Astrocyte of the cerebellum (primary cell): ENCODE measurements around the gene MTA1.

Source experiments
- DNase-seq: peaks from one replicate; pipeline ENCODE4 v3.0.0-alpha.2; 2011; ENCODE audit warnings: low read depth
- H3K4me3 ChIP-seq: 2 replicates; pipeline ENCODE4 v1.5.1; 2011; ENCODE audit warnings: mild to moderate bottlenecking, low read depth, low read length, moderate library complexity
- CTCF ChIP-seq: IDR thresholded peaks from 2 replicates; pipeline ENCODE4 v1.5.1; 2012; ENCODE audit warnings: low read length, low read depth, moderate library complexity, mild to moderate bottlenecking; ENCODE audit errors: missing control alignments
- in situ Hi-C: cut with HindIII; loops from 2 replicates; pipeline ENCODE4 v1.10.0; 2017; ENCODE audit warnings: low sequenced_read_pairs

MTA1 gene

DNA sequence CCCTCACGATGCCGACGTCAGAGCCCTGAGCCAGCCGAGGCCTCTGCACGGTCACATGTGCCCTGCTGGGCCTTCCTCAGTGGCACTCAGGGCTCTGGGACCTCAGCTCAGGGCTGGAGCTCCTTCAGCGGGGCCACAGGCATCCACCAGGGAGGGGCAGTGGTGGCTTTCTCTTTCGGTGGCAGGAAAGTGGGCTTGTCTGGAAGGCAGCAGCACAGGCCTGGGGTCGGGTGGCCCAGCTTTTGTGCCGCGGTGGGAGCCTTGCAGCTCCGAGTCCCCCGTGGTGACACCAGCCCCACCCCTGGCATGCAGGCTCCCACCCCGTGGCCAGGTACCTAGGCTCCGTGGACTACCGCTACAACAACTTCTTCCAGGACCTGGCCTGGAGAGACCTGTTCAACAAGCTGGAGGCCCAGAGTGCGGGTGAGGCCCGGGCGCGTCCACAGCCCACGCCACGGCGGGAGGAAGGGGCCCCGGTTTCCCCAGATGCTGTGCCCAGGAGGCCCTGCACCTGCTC, 35.5 kb upstream of the MTA1 start:
- in situ Hi-C loops, result no loop called here
- H3K4me3 ChIP-seq, result no peak overlapping the region
- TF ChIP-seq CTCF, result no peak
- no peak for DNase-seq

DNA sequence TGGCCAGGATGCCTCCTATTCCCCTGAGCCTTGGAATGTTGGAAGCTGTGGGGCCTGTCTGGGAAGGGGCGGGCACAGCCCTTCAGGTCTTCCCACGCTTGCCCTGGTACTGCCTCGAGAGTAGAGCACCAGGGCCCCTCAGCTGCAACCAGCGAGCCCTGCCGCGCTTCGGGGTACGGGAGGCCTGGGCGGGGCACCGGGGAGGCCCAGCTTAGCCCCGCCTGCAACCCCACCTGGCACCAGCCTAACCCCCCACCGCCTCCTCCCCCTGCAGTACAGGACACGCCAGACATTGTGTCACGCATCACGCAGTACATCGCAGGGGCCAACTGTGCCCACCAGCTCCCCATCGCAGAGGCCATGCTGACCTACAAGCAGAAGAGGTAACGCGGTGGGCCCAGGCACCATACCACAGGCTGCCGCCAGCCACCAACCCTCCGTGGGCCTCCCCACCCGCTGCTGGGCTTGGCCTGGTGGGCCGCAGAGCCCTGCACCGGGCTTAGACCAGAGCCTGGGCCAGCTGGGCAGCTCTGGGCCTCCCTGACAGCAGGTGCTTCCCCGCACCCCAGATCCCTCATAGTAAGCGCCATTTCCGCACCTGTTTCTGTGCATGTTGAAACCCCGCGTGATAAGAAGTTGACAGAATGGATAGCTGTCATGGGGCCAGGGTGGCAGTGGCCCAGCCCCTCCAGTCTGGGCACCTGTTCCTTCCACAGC, 34.9 kb upstream of the MTA1 start:
- no peak for DNase-seq
- no peak for TF ChIP-seq CTCF
- in situ Hi-C loops, result no loop called here

GRCh38 chr14:105385322-105385637, 34.3 kb upstream of the MTA1 start:
- TF ChIP-seq CTCF, result no peak
- no peak for DNase-seq
- in situ Hi-C loops, result no loop called here
- no peak overlapping the region for H3K4me3 ChIP-seq

More for the DNA sequence above, 34.9 kb upstream of the MTA1 start:
- H3K4me3 ChIP-seq, result no peak overlapping the region

DNA sequence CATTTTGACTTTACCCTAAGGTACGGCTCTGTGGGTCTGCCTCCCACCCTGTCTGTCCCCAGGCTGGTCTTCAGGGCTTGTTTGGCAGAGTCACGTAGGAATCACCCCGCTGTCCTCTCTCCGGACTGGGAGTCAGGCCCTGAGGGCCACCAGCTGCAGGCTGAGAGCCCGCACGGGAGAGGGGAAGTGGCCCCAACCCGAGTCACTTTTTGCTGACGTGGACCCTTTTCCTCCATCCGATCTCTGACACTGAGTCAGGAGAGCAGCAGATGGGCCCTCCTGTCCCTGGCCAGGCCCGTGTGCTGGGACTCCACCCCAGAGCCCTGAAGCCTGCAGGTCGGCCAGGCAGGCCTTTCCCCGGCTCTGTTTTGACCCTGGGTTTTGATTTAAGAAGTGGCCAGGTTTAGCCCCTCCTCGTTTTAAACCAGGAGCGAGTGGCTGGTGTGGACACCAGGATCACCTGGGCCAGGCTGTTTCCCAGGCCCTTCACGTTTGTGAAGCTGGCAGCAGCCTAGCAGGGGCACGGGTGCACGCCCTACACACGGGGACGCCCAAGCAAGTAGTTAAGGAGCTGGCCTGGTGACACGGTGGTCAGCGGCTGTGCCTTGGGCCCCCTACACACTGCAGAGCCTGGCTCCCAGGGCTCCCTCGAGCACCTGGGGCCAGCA, 33.8 kb upstream of the MTA1 start:
- no peak overlapping the region for H3K4me3 ChIP-seq
- in situ Hi-C loops, result no loop called here
- no peak for TF ChIP-seq CTCF
- DNase-seq, result no peak

- in situ Hi-C loops, result no loop called here
- no peak for DNase-seq
- no peak overlapping the region for H3K4me3 ChIP-seq
- TF ChIP-seq CTCF, result no peak
Measured at GRCh38 chr14:105386581-105387529, 32.8 kb upstream of the MTA1 start.

DNA sequence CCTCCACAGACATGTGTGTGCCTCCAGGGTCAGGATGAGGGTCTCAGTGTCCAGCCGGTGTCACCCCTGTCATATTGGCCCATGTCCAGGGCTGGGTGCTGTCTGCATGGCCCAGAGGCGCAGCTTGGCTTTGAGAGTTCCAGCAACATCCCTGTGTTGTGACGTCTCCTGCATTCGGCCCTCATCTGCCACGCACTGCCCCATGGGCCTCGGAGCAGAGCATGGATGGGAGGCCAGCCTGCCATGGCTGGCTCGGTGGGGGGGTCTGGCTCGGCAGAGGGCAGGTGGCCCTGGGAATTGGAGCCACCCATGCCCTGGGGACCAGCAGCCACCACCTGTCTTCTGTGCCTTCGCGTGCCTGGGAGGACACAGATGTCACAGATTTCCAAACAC, 32.1 kb upstream of the MTA1 start:
- no peak for TF ChIP-seq CTCF
- H3K4me3 ChIP-seq, result no peak overlapping the region
- no peak for DNase-seq
- in situ Hi-C loops, result no loop called here
